Measurements from ENCODE around the gene SAXO1.

SAXO1 gene

DNA sequence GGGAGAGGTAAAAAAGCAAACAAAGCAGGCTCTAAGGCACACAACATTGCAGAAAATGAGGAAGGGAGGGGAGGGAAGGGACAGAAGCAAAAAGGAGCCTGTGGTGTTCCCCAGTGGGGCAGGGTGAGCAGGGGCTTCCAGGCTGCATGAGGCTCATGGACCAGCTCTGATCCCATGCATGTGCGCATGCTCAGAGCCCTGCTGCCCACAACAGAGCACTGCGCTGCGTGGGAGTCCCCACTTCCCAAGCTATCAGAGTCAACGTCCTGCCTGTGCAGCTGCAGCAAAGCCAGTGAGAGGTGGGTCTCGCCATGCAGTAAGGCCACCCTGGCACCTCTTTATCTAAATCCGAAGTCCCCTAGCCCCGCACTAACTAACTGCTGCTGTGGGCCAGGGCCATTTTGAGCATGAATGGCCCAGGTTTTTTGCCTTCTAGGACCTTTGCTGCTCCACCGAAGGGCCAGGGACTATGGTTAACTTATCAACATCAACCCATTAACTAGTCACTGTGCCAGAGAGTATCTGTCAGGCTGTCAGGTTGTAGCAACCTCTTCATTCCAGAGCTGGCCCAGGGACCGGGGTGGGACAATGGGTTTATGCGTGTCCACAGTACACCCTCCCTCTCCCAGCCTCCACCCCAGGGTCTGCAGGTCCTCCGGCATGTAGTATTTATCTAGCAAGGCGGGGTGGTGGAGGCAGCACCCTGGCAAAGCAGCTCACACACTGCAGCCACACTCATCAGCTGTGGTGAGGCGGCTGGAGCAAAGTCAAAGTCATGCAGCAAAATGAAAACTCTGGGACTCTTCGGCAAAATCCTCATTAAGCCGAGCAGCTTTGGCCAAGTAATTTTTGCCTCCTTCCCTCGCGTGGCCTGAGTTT is 123.6 kb downstream of the SAXO1 start:
- no peak for DNase-seq

- no peak for DNase-seq
Measured at GRCh38 chr9:18907927-18908625, 124.9 kb downstream of the SAXO1 start.

GRCh38 chr9:18906656-18907395 is 126.2 kb downstream of the SAXO1 start:
- no peak for DNase-seq

DNA sequence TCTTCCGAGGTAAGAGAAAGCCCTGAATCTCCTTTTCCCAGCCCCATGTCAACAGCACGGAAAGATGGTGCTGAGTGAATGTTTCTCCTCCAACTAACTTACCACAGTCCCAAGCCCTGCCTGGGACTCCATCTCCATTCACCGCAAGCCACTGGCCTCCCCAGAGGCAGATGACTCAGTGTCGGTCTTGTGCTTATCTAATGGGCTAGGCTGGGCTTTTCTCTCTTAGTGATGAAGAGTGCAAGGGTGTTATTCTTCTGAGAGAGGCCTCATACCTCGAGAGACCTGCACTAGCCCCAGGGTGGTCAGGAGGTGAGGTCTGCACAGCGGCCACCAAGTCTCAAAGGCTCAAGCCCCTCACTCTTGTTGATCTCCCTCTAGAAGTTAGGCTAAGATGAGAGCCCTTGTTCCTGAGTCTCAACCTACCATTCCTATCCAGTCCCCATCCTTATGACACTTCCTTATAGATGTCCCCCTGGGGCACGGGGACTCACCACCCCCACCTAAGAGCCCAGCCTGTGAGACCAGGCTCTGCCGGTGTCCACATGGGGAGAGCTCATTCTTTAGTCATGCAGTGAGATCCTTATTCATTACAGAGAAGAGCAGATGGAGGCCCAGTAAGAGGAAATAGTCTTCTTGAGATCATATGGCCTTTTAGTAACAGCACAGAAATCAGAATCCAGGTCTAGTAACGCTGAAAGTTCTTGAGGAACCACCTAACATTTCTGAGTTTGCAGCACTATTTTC is 127.0 kb downstream of the SAXO1 start:
- no peak for DNase-seq

GRCh38 chr9:18905028-18905882 is 127.8 kb downstream of the SAXO1 start:
- DNase-seq = no peak

- no peak for DNase-seq
Measured at GRCh38 chr9:18903450-18903849, 129.6 kb downstream of the SAXO1 start.

GRCh38 chr9:18896531-18897179 is 136.4 kb downstream of the SAXO1 start:
- no peak for DNase-seq

- no peak for DNase-seq
Measured at GRCh38 chr9:18896004-18896403, 137.0 kb downstream of the SAXO1 start.

DNA sequence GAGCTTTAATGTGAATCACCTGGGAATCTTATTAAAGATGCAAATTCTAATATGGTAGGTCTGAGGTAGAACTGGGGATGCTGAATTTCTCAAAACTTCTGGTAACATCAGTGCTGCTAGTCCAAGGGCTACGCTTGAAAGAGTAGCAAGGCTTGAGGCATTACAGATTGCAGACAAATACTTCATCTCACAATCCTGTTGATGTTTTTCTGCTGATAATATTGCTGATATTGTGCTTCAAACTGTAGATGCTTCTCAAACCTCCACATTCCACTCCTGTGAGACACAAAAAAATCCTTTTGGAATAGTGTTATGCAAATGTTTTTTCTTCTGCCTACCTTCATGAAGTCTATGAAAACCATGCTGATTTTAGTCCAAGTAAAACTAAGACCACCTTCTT is 139.5 kb downstream of the SAXO1 start:
- no peak for DNase-seq

DNA sequence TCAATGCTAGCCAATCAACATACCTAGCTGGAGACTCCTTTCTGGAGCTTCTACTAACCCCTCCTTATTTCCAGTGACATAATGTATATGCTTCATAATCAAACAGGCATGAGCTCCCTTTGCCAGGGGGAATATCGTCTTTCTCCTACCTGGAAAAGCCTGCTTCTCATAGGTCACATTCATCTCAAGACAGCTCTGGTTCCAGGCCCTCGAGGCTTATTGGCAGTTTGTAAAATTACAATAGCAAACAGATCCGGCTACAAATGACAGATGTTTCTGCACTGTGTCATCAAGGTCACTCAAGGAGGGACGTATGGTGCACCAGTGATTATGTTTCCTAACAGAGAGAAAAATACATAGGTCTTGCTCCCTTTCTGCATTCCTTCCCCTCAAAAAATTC is 140.0 kb downstream of the SAXO1 start:
- no peak for DNase-seq

DNA sequence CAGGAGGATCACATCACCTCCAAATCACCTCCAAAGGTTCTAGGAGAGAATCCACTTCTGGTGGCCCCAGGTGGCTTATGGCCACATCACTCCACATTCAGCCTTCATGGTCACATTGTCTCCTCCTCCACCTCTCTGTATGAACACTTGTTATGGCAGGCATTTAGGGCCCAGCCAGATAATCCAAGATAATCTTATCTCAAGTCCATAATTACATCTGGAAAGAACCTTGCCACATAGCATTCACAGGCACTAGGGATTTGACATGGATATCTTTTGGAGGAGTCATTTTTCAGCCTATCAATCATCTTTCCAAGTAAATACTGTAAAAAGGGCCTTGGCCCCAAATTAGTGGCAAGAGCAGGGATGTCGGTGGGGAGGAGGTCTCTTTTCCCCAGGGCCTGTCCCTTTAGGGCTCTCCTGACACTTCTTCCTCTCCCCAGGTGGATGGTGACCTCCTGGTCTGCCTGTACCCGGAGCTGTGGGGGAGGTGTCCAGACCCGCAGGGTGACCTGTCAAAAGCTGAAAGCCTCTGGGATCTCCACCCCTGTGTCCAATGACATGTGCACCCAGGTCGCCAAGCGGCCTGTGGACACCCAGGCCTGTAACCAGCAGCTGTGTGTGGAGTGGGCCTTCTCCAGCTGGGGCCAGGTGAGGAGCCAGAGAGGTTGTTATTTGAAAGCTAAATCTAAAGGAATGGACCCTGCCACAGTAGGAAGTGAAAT is 140.9 kb downstream of the SAXO1 start:
- DNase-seq = no peak

DNA sequence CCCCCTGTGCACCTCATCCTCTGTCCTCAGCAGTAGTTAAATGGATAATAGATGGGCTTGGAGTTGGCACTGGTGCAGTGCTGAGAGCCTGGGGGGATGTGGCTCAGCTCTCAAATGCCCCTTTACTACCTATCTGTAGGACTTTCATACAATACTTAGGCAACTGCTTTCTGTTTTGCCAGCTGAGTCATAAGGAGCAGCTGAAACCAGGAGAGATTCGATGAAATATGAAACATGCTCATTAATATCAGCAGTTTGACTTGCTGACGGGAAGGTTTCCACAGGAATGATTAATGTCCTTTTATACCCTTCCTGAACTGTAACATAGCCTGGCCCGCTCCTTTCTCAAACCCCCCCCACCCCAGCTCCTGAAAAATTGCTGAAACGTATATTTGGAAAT is 142.6 kb downstream of the SAXO1 start:
- no peak for DNase-seq

DNA sequence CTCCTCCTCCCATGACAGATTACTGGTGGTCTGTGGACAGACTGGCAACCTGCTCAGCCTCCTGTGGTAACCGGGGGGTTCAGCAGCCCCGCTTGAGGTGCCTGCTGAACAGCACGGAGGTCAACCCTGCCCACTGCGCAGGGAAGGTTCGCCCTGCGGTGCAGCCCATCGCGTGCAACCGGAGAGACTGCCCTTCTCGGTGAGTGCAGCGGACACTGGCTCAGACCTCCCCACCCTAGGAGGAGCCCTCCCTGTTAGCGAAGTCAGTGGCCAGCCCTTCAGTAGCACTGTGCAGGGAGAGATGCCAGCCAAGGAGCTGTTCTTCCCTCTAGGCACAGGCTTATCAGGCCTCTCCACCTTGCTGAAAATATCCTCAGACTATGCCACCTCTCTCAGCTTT is 143.5 kb downstream of the SAXO1 start:
- no peak for DNase-seq

GRCh38 chr9:18888290-18888689 is 144.7 kb downstream of the SAXO1 start:
- no peak for DNase-seq

- DNase-seq = no peak
Measured at GRCh38 chr9:18887546-18887945, 145.5 kb downstream of the SAXO1 start.

DNA sequence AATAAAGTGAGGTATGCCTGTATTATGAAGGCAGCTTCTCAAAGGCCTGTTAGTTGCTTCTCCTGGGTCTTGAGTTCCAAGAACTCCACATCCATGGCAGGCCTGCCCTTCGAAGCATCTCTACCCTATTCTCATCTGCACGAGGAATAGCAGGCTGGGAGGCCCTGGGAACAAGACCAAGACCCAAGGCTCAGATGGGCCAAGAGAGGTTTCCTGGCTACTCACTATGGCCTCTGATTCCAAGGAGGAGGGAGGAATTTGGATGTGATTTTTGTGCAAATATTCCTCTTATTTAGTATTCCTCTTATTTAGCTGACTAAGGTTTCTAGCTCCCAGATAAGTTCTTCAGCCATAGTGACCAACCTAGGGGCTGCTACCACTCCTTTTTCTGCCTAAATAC is 151.3 kb downstream of the SAXO1 start:
- DNase-seq = no peak

DNA sequence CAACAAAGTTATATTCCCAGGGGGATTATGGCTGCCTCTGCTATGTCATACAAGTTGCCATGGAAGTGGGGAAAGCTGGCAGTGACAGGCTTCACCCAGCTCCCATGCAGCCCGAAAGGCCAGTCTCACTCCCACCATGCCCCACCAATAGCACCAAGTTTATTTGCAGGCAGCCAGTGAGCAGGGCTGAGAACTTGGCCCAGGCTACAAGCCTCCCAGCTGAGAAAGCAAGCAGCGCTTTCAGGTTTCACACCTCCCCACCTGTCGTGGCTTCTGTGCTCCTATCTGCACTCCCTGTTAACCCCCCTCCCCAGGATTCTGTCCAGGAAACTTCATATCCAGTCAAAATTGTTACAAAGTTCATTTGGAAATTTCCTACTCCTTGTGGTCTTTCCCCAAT is 155.0 kb downstream of the SAXO1 start:
- DNase-seq = no peak

Measured in right forelimb (tissue), 1 donor.